GM12872 (cell line): ENCODE results near the gene GNL1.

ENCODE experiments used
- TF ChIP-seq, protein P1 (sequence below): IDR thresholded peaks from 3 replicates; pipeline ENCODE4 v1.5.1; 2011; ENCODE audit warnings: low read depth, mild to moderate bottlenecking, low read length, moderate library complexity; ENCODE audit not compliant: insufficient read depth

GNL1 gene

DNA sequence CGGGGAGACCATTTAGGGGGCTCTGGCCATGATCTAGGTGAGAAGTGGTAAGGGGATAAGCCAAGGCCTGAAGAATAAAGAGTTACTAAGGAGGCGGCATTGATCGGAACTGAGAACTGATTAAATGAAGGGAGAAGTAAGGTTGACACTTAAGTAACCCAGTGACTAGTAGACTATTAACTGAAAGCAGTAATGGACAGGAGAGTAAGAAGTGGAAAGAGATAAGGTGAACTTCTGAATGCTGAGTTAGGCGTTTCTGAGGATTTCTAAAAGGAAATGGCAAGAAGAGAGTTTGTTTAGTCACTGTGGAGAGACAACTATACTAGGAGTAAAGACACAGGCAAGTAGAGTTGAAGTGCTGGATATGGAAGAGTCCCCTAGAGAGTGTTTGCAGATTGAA lies 16.8 kb upstream of the GNL1 start:
- TF ChIP-seq, protein P1, sequence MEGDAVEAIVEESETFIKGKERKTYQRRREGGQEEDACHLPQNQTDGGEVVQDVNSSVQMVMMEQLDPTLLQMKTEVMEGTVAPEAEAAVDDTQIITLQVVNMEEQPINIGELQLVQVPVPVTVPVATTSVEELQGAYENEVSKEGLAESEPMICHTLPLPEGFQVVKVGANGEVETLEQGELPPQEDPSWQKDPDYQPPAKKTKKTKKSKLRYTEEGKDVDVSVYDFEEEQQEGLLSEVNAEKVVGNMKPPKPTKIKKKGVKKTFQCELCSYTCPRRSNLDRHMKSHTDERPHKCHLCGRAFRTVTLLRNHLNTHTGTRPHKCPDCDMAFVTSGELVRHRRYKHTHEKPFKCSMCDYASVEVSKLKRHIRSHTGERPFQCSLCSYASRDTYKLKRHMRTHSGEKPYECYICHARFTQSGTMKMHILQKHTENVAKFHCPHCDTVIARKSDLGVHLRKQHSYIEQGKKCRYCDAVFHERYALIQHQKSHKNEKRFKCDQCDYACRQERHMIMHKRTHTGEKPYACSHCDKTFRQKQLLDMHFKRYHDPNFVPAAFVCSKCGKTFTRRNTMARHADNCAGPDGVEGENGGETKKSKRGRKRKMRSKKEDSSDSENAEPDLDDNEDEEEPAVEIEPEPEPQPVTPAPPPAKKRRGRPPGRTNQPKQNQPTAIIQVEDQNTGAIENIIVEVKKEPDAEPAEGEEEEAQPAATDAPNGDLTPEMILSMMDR: no peak

DNA sequence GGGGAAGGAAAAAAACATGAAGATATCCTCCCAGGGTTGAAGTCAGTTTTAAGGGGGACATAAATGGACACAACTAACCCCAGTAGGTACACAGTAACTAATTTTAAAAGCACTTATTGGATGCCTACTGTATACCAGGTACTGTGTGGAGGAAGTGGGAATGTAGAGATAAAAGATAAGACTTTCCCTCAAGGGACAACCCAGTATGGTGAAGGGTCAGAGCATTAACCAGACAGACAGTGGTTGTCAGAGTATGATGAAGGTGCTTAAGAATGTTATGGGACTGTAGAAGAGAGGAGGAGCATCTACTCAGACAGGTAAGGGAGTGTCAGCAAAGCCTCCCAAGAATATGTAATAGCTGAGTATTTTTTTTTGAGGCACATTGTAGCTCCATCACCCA lies 15.9 kb upstream of the GNL1 start:
- TF ChIP-seq, protein P1: no peak

DNA sequence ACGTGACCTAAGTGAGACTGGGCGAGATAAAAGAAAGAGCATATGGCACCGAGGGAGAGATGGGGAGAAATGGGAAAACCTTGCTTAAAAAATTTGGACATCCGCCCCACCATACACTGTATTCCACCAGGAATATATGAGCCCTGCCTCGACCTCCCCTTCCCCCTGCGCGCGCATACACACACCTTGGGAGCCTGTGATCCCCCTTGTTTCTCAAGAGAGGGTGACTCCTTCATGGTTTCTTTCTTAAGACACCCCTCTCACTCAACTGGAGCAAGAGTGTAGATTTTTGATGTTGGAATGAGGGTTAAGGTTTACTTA lies 15.4 kb upstream of the GNL1 start:
- TF ChIP-seq, protein P1: no peak

DNA sequence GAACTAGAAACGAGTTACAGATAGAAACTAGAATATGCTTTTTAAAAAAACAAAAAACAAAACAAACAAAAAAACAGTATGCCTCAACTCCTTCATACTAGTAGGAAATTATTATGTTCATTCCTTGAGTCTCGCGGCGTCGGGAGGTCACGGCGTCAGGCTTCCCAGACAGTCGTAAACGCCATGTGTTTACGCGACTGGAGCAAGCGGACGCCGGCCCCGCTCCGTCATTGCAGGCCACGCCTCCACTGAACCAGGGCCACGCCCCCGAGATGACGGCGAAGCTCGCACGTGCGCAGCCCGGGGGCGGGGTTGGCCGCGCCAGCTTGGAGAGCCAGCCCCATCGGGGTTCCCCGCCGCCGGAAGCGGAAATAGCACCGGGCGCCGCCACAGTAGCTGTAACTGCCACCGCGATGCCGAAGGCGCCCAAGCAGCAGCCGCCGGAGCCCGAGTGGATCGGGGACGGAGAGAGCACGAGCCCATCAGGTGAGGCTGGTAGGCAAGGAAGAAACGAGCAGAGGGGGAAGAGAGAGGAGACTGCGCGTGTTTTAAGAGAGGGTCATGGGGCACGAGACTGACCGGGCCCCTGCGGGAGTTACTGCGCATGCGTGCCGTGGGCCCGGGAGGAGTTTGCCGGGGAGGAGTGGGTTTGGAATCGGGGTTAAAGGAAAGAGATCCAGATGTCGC lies 14.9 kb upstream of the GNL1 start, which contains the start of gene ABCF1:
Gene ABCF1 (plus strand): TSS at position 368 of the 687 bp plus-strand sequence. CDS start 46 bp downstream, at position 414.
- TF ChIP-seq, protein P1: no peak

DNA sequence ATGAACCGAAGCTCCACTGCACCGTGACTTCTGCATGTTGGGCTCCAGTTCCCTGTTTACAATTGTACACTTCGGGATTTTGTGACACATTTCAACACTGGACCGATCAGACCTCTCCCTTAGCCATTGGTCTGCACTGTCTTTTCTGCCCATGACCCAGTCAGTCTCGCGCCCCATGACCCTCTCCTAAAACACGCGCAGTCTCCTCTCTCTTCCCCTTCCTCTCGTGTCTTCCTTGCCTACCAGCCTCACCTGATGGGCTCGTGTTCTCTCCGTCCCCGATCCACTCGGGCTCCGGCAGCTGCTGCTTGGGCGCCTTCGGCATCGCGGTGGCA lies 14.4 kb upstream of the GNL1 start:
- TF ChIP-seq, protein P1: no peak

DNA sequence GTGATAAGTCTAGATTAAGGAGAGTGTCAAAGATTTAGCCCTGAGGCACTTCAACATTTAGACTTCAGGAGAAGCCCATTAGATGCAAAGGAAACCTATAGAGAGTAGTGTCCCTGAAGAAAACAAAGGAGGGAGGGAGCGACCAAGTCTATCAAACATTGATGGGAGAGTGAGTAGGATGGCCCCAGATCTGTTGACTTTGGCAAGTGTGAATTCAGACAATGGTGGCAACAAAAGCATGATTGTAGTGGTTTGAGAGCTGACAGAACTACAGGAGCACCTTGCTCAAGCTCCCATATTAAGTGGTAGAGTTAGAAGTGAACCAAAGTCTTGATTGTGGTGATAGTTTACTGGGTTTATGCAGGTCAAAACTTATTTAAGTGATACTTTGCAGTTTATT lies 14.0 kb upstream of the GNL1 start:
- TF ChIP-seq, protein P1: no peak

DNA sequence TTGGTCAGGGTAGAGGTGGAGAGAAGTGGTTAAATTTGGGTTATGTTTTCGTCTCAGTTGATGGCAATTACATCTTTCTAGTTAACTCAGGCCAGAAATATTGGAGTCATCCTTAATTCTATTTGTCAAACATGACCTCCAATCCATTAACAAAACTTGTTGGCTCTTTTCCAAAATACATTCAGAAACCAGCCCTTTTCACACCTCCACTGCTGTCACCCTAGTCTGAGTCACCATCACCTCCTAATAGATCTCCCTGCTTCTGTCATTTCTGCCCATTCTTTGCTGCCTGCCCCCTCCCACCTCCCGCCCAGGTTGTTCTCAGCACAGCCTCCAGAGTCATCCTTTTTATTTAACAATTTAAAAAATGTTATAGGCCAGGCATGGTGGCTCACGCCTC lies 12.0 kb upstream of the GNL1 start:
- TF ChIP-seq, protein P1: no peak
